Right lobe of liver (tissue), 6 donors: Measurements from ENCODE around the gene STX5. TPM values are rescaled to one million over a fixed set of nuclear protein-coding genes. Genes with fewer than 3 reads are reported as not detected.

ENCODE experiments used
- ATAC-seq, 4 donors: fragments of 200-7000 bp; cut with Tn5 transposase; one replicate each; pipeline ENCODE4 v1.9.1; 2020; ENCODE audit warnings: mild to moderate bottlenecking in 4 of 4, moderate library complexity in 4 of 4
- DNase-seq, 3 donors: peaks; one replicate each; pipeline ENCODE4 v3.0.0-alpha.2; 2020
- H3K27ac ChIP-seq, 3 donors: fragments of 200-600 bp; one replicate each; pipeline ENCODE4 v1.8.0; 2022
- H3K27me3 ChIP-seq, 2 donors: fragments of 200-600 bp; one replicate each; pipeline ENCODE4 v1.8.0; 2022
- H3K36me3 ChIP-seq, 4 donors: fragments of 200-600 bp; sonication (generic) in 1 of 4; one replicate each; pipeline versions ENCODE4 v1.5.1 to v1.8.0; 2017 to 2022; ENCODE audit warnings: control low read depth in 1 of 4
- H3K4me1 ChIP-seq, 4 donors: fragments of 200-600 bp; sonication (generic) in 1 of 4; one replicate each; pipeline versions ENCODE4 v1.5.1 to v1.8.0; 2017 to 2022; ENCODE audit warnings: control low read depth in 1 of 4
- H3K4me3 ChIP-seq, 3 donors: fragments of 200-600 bp; one replicate each; pipeline ENCODE4 v1.8.0; 2022
- H3K9me3 ChIP-seq, 4 donors: fragments of 200-600 bp; sonication (generic) in 1 of 4; one replicate each; pipeline versions ENCODE4 v1.5.1 to v1.8.0; 2017 to 2022; ENCODE audit warnings: control low read depth in 1 of 4
- CTCF ChIP-seq, 4 donors: fragments of 200-600 bp in 3 of 4; fragments of 450-650 bp in 1 of 4; IDR thresholded peaks; one replicate each; pipeline versions ENCODE4 v1.5.1 to v1.8.0; 2016 to 2022; ENCODE audit warnings: antibody characterized with exemption in 4 of 4, mild to moderate bottlenecking in 2 of 4
- POLR2A ChIP-seq: fragments of 450-650 bp; IDR thresholded peaks from one replicate; pipeline ENCODE4 v1.6.1; 2017; ENCODE audit warnings: antibody characterized with exemption, mild to moderate bottlenecking
- WGBS: methylation state at CpG from one replicate; pipeline ENCODE4 v1.1.6; 2018; ENCODE audit warnings: low coverage, low lambda C conversion rate; ENCODE audit not compliant: insufficient coverage; ENCODE audit errors: missing lambda C conversion rate; 5-methylcytosine and 5-hydroxymethylcytosine counted together
- intact Hi-C, 2 donors: fragments of 100-400 bp; cut with DNase I; formaldehyde crosslinking; loops; one replicate each; pipeline versions ENCODE4 v1.11.2 to v1.14.1; 2022
- long read RNA-seq: library from polyadenylated mRNA; unstranded; transcript quantifications from one replicate; pipeline ENCODE4 v2.0.0, GENCODE V29; 2019
- total RNA-seq, 6 experiments: library from RNA; depleted of rRNA in 2 of 6; stranded (reverse); fragments of >200 nt in 2 of 6; fragmentation: NEBNext Ultra II Directional in 3 of 6; extraction: Animal tissue kit (Norgen Biotek cat#: 25700) in 3 of 6; gene quantifications; one replicate each; pipeline versions ENCODE4 v1.1.0 to v1.2.4, GENCODE V29; 2016 to 2023
- donor health status: DM: no; HTN: yes; CAD: no.
- donor health status: DM: no; HTN: no; CAD: no.
- donor health status: DM: no; HTN: no; CAD: no.
- donor health status: DM: no; HTN: yes; CAD: no.
- donor health status: DM: no; HTN: yes; CAD: no.

The STX5 gene, protein sequence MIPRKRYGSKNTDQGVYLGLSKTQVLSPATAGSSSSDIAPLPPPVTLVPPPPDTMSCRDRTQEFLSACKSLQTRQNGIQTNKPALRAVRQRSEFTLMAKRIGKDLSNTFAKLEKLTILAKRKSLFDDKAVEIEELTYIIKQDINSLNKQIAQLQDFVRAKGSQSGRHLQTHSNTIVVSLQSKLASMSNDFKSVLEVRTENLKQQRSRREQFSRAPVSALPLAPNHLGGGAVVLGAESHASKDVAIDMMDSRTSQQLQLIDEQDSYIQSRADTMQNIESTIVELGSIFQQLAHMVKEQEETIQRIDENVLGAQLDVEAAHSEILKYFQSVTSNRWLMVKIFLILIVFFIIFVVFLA
- total RNA-seq: 10 to 100 TPM; 22.1 to 27.8 (median 24.6) TPM
- long read RNA-seq: 0 reads

DNA sequence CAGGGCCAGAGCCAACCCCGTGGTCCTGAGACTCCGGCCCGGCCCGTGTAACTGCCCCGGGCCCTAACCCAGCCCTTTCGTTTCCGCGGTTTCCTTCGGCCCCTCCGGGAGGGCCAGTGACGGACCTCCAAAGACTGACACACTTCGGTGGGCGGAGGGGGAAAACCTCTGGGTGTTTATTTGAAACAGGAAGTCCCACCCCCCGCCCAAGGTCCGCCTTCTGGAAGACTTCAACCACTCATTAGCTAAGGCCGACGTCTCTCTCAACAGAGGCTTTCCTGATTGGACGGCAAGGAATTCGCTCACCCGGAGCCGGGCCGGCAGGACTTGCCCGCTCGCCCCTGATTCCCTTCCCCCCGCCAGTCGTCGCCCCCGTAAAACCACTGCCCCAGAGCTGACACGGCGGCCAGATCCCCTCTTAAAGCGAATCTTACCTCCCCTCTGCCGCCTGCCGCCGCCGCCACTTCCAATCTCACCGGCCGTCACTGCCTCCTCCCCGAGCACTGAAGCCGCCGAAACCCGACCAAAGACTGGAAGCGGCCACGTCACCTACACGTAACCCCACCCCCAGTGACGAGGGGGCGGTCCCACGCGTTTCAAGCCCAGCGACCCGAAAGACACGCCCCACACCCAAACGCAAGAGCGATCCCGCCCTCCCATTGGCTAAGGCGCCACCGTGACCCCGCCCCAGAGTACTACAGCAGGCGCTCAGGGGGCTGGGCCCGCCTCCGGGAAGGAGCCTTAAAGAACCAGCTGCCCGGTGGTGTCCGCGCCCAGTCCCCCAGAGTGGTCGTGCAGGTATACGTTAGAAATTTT lies at the start of gene STX5:
Gene STX5, minus strand, starts transcription at position 532 of the 816 bp plus-strand sequence. CDS start 808 bp downstream, outside the sequence.
- peak; percentile 99 to 100 (median 100) for DNase-seq
- intact Hi-C loops: no loop called here
- ATAC-seq: peak; percentile 96 to 98 (median 98)
- Histone ChIP-seq H3K4me3 (peak within 1 kb of the TSS; percentile 80 to 99 (median 80)), H3K27ac (peak within 1 kb of the TSS; percentile 84 to 90 (median 88)), H3K4me1 (peaks cover 0 to 29% (median 9%) of the 10 kb centered on the region in 4 donors), H3K36me3 (peaks cover 0 to 33% (median 13%) of the 10 kb centered on the region in 4 donors), H3K27me3 (no peaks in the 10 kb centered on the region), H3K9me3 (no peaks in the 10 kb centered on the region)
- WGBS: 2% methylated on average over 22 of the region's 65 CpGs
- peak; percentile 80 for TF ChIP-seq POLR2A
- TF ChIP-seq CTCF (IDR thresholded peaks at IDR 0.05): no peak

DNA sequence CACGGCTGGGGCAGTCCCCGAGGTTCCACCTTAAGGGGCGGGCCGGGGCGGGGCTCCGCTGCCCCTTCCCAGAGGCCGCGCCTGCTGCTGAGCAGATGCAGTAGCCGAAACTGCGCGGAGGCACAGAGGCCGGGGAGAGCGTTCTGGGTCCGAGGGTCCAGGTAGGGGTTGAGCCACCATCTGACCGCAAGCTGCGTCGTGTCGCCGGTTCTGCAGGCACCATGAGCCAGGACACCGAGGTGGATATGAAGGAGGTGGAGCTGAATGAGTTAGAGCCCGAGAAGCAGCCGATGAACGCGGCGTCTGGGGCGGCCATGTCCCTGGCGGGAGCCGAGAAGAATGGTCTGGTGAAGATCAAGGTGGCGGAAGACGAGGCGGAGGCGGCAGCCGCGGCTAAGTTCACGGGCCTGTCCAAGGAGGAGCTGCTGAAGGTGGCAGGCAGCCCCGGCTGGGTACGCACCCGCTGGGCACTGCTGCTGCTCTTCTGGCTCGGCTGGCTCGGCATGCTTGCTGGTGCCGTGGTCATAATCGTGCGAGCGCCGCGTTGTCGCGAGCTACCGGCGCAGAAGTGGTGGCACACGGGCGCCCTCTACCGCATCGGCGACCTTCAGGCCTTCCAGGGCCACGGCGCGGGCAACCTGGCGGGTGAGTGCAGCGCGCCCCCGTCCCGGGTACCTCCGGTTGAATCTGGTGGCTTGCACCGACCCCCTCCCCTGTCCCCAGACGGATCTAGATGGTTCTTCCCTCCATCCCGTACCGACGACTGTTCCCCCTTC lies 49.1 kb upstream of the STX5 start, which contains the start of gene SLC3A2:
Gene SLC3A2, plus strand, starts transcription at position 94 of the 776 bp plus-strand sequence. Its CDS starts 128 bp downstream, at position 222.
- Histone ChIP-seq H3K9me3 (no peaks in the 10 kb centered on the region), H3K27ac (peak within 1 kb of the TSS; percentile 93 to 99 (median 93)), H3K36me3 (peaks cover 0 to 36% (median 16%) of the 10 kb centered on the region in 4 donors), H3K4me3 (peak within 1 kb of the TSS; percentile 96 to 100 (median 98)), H3K4me1 (peaks cover 0 to 43% (median 18%) of the 10 kb centered on the region in 4 donors), H3K27me3 (no peaks in the 10 kb centered on the region)
- peak; percentile 92 to 93 (median 92) for DNase-seq
- TF ChIP-seq CTCF (IDR thresholded peaks at IDR 0.05): peak; percentile 49 to 89 (median 81)
- TF ChIP-seq POLR2A: peak; percentile 99
- peak; percentile 84 to 95 (median 90) for ATAC-seq
- WGBS: under 1% methylated on average over 21 of the region's 69 CpGs
- intact Hi-C loops: no loop called here

DNA sequence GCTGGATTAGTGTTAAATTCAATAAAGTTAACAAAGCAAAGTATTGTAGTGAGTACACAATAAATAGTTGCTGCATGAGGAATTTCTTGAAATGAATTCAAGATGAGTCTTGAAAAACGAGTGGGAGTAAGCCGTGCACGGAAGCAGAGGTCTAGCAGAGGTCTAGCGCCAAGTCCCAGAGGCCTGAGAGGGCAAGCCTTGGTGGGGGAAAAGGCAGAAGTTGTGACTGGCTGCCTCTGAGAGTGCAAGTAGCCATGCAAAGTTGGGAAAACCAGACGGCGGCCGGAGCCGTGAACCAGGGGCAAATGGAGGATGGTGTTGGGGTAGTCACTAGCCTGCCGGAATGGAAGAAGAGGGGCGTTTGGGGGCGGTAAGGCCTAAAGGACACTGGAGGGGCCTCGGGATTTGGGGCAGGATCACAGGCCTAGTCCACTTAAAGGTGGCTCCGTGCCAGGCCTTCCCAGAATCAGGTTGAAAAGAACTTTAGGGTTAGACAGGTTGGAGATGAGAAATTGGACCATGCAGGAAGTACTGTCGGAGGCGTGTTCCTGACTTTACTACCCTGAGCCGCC lies 48.5 kb upstream of the STX5 start:
- Histone ChIP-seq H3K9me3 (no peaks in the 10 kb centered on the region), H3K4me1 (peaks cover 0 to 50% (median 21%) of the 10 kb centered on the region in 4 donors), H3K27me3 (no peaks in the 10 kb centered on the region), H3K27ac (peak overlapping the region; percentile 93 to 99 (median 93)), H3K4me3 (peak overlapping the region; percentile 96 to 100 (median 98)), H3K36me3 (peaks cover 0 to 30% (median 13%) of the 10 kb centered on the region in 4 donors)
- intact Hi-C loops: no loop called here
- peak; percentile 1 to 7 (median 6) for ATAC-seq
- no peak for DNase-seq
- no peak for TF ChIP-seq CTCF (IDR thresholded peaks at IDR 0.05)
- no peak for TF ChIP-seq POLR2A
- whole genome bisulfite sequencing: 0% methylated on average over 15 of the region's 16 CpGs
